HEK293 (cell line): Measurements from ENCODE around the gene GJC2.

Experiments
- CTCF ChIP-seq: fragments of 450-650 bp; formaldehyde crosslinking; IDR thresholded peaks from 2 replicates; pipeline ENCODE4 v1.5.1; 2016; ENCODE audit warnings: missing biosample characterization, missing genetic modification characterization
- MYNN ChIP-seq: fragments of 450-650 bp; formaldehyde crosslinking; IDR thresholded peaks from 2 replicates; pipeline ENCODE4 v1.5.1; 2016; ENCODE audit warnings: missing biosample characterization, missing genetic modification characterization, borderline replicate concordance
- PRDM10 ChIP-seq: fragments of 450-650 bp; formaldehyde crosslinking; IDR thresholded peaks from 2 replicates; pipeline ENCODE4 v1.5.1; 2016; ENCODE audit warnings: missing biosample characterization, missing genetic modification characterization
- ZBTB6 ChIP-seq: fragments of 450-650 bp; formaldehyde crosslinking; IDR thresholded peaks from 2 replicates; pipeline ENCODE4 v1.5.1; 2017; ENCODE audit warnings: missing biosample characterization, missing genetic modification characterization
- ZNF350 ChIP-seq: fragments of 450-650 bp; formaldehyde crosslinking; IDR thresholded peaks from 2 replicates; pipeline ENCODE4 v1.5.0; 2017; ENCODE audit warnings: missing biosample characterization, mild to moderate bottlenecking, missing genetic modification characterization
- ZNF449 ChIP-seq: fragments of 450-650 bp; formaldehyde crosslinking; IDR thresholded peaks from 2 replicates; pipeline ENCODE4 v1.5.1; 2017; ENCODE audit warnings: missing biosample characterization, mild to moderate bottlenecking, missing genetic modification characterization, moderate library complexity

- TF ChIP-seq PRDM10, result no peak
- no peak for TF ChIP-seq ZNF449 (tag by site-specific recombination)
- TF ChIP-seq ZNF350 (tag by site-specific recombination), result no peak
- no peak for TF ChIP-seq MYNN (tag by site-specific recombination)
- TF ChIP-seq CTCF (tag by site-specific recombination), result no peak
- TF ChIP-seq ZBTB6 (tag by site-specific recombination), result no peak
Observed at GRCh38 chr1:228180959-228181644, 31.4 kb downstream of the GJC2 start.
